Measurements from ENCODE around the gene SLC46A1.
"Not testable (repeated sequence)": the region's sequence is repeated elsewhere in the genome, so short reads cannot be mapped to it uniquely, and the experiment has no call there.

SLC46A1 gene

GRCh38 chr17:28405632-28406472 lies at the start of gene SLC46A1:
SLC46A1 (minus strand) TSS chr17:28406212; CDS start chr17:28406114, 98 bp downstream.
- peak; percentile 77 for DNase-seq

GRCh38 chr17:28449859-28450258 lies 43.8 kb upstream of the SLC46A1 start:
- DNase-seq, result no peak

GRCh38 chr17:28447396-28447760 lies 41.4 kb upstream of the SLC46A1 start:
- DNase-seq, result no peak

- DNase-seq, result no peak
These were observed 40.8 kb upstream of the SLC46A1 start for GRCh38 chr17:28446716-28447395.

- DNase-seq, result no peak
These were observed 38.1 kb upstream of the SLC46A1 start for GRCh38 chr17:28443901-28444638.

- not testable (repeated sequence) for DNase-seq
These were observed 28.3 kb upstream of the SLC46A1 start for GRCh38 chr17:28434326-28434725.

- no peak for DNase-seq
These were observed 27.7 kb upstream of the SLC46A1 start for GRCh38 chr17:28433721-28434120.

GRCh38 chr17:28427982-28428381 lies 22.0 kb upstream of the SLC46A1 start:
- DNase-seq, result not testable (repeated sequence)

- DNase-seq, result no peak
These were observed 21.4 kb upstream of the SLC46A1 start for GRCh38 chr17:28427371-28427770.

GRCh38 chr17:28426081-28426519 lies 20.1 kb upstream of the SLC46A1 start:
- peak; percentile 26 for DNase-seq

GRCh38 chr17:28425206-28425605 lies 19.2 kb upstream of the SLC46A1 start:
- no peak for DNase-seq

GRCh38 chr17:28421787-28422305 lies 15.8 kb upstream of the SLC46A1 start:
- DNase-seq, result no peak

- peak; percentile 69 for DNase-seq
These were observed 10.8 kb upstream of the SLC46A1 start for GRCh38 chr17:28416703-28417311.

GRCh38 chr17:28415886-28416285 lies 9.9 kb upstream of the SLC46A1 start:
- DNase-seq, result no peak

- no peak for DNase-seq
These were observed 7.8 kb upstream of the SLC46A1 start for GRCh38 chr17:28413804-28414203.

- no peak for DNase-seq
These were observed 6.1 kb upstream of the SLC46A1 start for GRCh38 chr17:28412099-28412498.

GRCh38 chr17:28407974-28408306 lies 1.9 kb upstream of the SLC46A1 start:
- no peak for DNase-seq

- no peak for DNase-seq
These were observed 1.3 kb upstream of the SLC46A1 start for GRCh38 chr17:28407130-28407973.

GRCh38 chr17:28406473-28406814 lies 432 bp upstream of the SLC46A1 start:
- no peak for DNase-seq

GRCh38 chr17:28404812-28405570 lies 1.0 kb downstream of the SLC46A1 start:
- DNase-seq, result no peak

- DNase-seq, result no peak
These were observed 1.6 kb downstream of the SLC46A1 start for GRCh38 chr17:28404461-28404811.
